IPS DF 6.9 (cell line): ENCODE measurements around the gene DPH1.

Experiments used
- DNase-seq: peaks from one replicate; pipeline ENCODE4 v3.0.0-alpha.2; 2013; ENCODE audit warnings: low read depth, low spot score
- H3K27ac ChIP-seq: one replicate; pipeline ENCODE4 v1.5.1; 2013; ENCODE audit warnings: low read length, control low read depth
- H3K27me3 ChIP-seq: 2 replicates; pipeline ENCODE4 v1.6.1; 2013; ENCODE audit warnings: mild to moderate bottlenecking, low read length; ENCODE audit not compliant: control insufficient read depth, insufficient read depth
- H3K36me3 ChIP-seq: 2 replicates; pipeline ENCODE4 v1.6.1; 2013; ENCODE audit warnings: low read length; ENCODE audit not compliant: control insufficient read depth, insufficient read depth
- H3K4me1 ChIP-seq: 2 replicates; pipeline ENCODE4 v1.6.1; 2013; ENCODE audit warnings: low read length; ENCODE audit not compliant: control insufficient read depth, insufficient read depth
- H3K4me3 ChIP-seq: 2 replicates; pipeline ENCODE4 v1.5.1; 2013; ENCODE audit warnings: mild to moderate bottlenecking, low read length
- H3K9me3 ChIP-seq: 2 replicates; pipeline ENCODE4 v1.6.1; 2013; ENCODE audit warnings: low read length, inconsistent platforms; ENCODE audit not compliant: control insufficient read depth, insufficient read depth
- WGBS: extraction: QIAGEN DNeasy Blood & Tissue Kit; methylation state at CpG from one replicate; pipeline ENCODE4 v1.1.7; 2013; ENCODE audit warnings: mixed read lengths, missing lambda C conversion rate; ENCODE audit not compliant: insufficient read length, insufficient coverage; 5-methylcytosine and 5-hydroxymethylcytosine counted together

DPH1 gene

DNA sequence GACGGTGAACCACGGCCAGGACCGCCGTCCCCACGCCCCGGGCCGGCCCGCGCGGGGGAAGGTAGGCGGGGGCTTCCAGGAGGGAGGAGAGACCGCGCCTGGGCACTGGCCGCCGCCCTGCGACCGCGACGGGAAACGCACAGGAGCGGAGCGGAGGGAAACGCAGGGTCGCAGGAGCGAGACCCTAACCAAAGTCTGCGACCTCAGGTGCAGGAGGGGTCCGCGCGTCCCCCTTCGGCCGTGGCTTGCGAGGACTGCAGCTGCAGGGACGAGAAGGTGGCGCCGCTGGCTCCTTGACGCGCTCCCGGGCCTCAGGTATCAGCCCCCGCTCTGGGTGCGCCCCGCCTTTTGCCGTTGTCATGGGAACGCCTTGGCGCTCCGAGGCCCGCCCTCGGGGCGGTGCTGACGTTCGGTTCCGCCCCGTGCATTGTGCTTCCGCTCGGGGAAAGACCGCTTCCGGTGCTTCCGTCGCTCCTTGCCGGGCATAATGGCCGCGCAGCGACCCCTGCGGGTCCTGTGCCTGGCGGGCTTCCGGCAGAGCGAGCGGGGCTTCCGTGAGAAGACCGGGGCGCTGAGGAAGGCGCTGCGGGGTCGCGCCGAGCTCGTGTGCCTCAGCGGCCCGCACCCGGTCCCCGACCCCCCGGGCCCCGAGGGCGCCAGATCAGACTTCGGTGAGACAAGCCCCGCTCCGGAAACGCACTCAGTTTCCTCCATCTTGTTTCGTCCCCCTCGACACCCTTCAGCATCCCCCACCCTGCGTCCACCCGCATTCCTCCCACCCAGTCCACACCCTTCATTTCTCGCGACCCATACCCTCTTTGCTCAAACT is 11.8 kb downstream of the DPH1 start, which contains the start of gene OVCA2:
Gene OVCA2 (plus strand): TSS at position 462 of the 829 bp plus-strand sequence. CDS start 26 bp downstream, at position 488.
- no CpG with 5 or more reads among the region's 93 CpGs for WGBS
- Histone ChIP-seq H3K27me3 (no peaks in the 10 kb centered on the region), H3K36me3 (peaks cover 3% of the 10 kb centered on the region; the same call in 1 of the 2 replicates), H3K4me3 (peak within 1 kb of the TSS; percentile 63), H3K27ac (no peak within 1 kb of the TSS), H3K4me1 (no peaks in the 10 kb centered on the region), H3K9me3 (no peaks in the 10 kb centered on the region)
- DNase-seq: peak; percentile 84

DNA sequence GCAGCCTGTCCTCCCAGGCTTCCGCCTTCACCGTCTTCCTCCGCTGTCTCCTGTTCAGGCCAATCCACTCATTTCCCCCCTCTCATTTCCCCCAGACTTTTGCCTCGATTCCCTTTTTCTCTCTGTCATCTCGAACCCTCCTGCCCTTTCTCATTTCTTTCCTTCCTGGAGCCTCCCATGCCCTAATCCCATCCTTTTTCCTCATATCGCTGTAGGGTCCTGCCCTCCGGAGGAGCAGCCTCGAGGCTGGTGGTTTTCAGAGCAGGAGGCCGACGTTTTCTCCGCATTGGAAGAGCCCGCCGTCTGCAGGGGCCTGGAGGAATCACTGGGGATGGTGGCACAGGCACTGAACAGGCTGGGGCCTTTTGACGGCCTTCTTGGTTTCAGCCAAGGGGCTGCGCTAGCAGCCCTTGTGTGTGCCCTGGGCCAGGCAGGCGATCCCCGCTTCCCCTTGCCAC is 12.5 kb downstream of the DPH1 start:
- H3K27ac ChIP-seq: no peak overlapping the region
- peak overlapping the region; percentile 63 for H3K4me3 ChIP-seq
- no peaks in the 10 kb centered on the region for H3K9me3 ChIP-seq
- no peaks in the 10 kb centered on the region for H3K27me3 ChIP-seq
- H3K4me1 ChIP-seq: no peaks in the 10 kb centered on the region
- 0 out of 2 replicates have a peak, but pooled peaks cover 3% of the 10 kb centered on the region for H3K36me3 ChIP-seq
- no peak for DNase-seq
- no CpG with 5 or more reads among the region's 17 CpGs for WGBS

- Histone ChIP-seq H3K36me3 (0 out of 2 replicates have a peak, but pooled peaks cover 3% of the 10 kb centered on the region), H3K9me3 (no peaks in the 10 kb centered on the region), H3K27me3 (no peaks in the 10 kb centered on the region), H3K4me1 (no peaks in the 10 kb centered on the region), H3K4me3 (no peak overlapping the region), H3K27ac (no peak overlapping the region)
- no CpG with 5 or more reads among the region's 5 CpGs for WGBS
- DNase-seq: no peak
Observed at GRCh38 chr17:2042933-2043332, 13.0 kb downstream of the DPH1 start.

DNA sequence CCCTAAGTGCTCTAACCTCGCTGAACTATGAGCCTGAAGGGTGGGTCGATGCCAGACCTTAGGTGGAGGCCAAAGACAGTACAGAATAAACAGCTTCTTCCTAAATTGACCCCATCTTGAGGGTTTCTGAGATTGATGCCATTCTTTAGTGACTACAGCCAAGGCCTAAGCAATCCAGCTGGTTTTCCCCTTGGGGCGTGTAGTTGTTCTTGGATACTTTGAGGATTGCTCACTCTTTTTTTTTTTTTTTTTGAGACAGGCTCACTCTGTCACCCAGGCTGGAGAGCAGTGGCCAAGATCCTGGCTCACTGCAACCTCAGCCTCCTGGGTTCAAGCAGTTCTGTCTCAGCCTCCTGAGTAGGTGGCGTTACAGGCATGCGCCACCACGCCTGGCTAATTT is 13.8 kb downstream of the DPH1 start:
- Histone ChIP-seq H3K9me3 (no peaks in the 10 kb centered on the region), H3K36me3 (0 out of 2 replicates have a peak, but pooled peaks cover 3% of the 10 kb centered on the region), H3K27me3 (peaks cover 6% of the 10 kb centered on the region), H3K4me1 (no peaks in the 10 kb centered on the region), H3K4me3 (no peak overlapping the region), H3K27ac (no peak overlapping the region)
- no peak for DNase-seq
- WGBS: no CpG with 5 or more reads among the region's 6 CpGs

DNA sequence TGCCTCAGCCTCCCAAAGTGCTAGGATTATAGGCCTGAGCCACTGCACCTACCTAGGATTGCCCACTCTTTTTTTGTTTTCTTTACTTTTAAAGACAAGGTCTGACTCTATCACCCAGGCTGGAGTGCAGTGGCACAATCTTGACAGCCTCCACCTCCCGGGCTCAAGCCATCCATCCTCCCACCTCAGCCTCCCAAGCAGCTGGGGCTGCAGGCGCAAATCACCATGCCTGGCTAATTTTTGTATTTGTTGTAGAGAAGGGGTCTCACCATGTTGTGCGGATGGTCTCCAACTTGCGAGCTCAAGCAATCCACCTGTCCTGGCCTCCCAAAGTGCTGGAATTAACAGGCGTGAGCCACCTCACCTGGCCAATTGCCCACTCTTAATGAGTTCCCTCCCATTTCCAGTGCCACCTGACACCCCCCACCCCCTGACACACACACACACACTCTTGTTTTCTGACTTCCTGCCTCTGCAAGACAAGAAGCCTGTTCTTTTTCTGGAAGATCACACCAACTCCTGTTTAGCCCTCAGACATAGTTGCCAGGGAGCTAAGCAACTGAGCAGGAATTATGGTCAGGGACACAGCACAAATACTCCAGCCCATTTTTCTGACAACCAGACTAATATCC is 14.4 kb downstream of the DPH1 start:
- WGBS: no CpG with 5 or more reads among the region's 5 CpGs
- Histone ChIP-seq H3K27me3 (peaks cover 12% of the 10 kb centered on the region), H3K4me1 (no peaks in the 10 kb centered on the region), H3K36me3 (0 out of 2 replicates have a peak, but pooled peaks cover 3% of the 10 kb centered on the region), H3K9me3 (no peaks in the 10 kb centered on the region), H3K4me3 (no peak overlapping the region), H3K27ac (no peak overlapping the region)
- DNase-seq: no peak

DNA sequence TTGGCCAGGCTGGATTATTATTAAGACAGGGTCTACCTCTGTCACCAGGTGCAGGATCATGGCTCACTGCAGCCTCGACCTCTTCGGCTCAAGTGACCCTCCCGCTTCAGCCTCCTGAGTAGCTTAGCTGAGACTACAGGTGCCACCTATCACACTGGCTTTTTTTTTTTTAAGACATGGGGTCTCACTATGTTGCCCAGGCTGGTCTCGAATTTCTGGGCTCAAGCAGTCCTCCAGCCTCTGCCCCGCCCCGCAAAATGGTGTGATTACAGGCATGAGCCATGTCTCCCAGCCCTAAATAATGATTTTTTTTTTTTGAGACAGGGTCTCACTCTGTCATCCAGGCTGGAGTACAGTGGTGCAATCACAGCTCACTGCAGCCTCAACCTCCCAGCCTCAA is 17.6 kb downstream of the DPH1 start:
- no peak overlapping the region for H3K27ac ChIP-seq
- WGBS: no CpG with 5 or more reads among the region's 6 CpGs
- H3K4me3 ChIP-seq: no peak overlapping the region
- H3K4me1 ChIP-seq: peaks cover 3% of the 10 kb centered on the region
- no peaks in the 10 kb centered on the region for H3K9me3 ChIP-seq
- H3K27me3 ChIP-seq: peaks cover 29% of the 10 kb centered on the region
- DNase-seq: no peak
- 0 out of 2 replicates have a peak, but pooled peaks cover 3% of the 10 kb centered on the region for H3K36me3 ChIP-seq

DNA sequence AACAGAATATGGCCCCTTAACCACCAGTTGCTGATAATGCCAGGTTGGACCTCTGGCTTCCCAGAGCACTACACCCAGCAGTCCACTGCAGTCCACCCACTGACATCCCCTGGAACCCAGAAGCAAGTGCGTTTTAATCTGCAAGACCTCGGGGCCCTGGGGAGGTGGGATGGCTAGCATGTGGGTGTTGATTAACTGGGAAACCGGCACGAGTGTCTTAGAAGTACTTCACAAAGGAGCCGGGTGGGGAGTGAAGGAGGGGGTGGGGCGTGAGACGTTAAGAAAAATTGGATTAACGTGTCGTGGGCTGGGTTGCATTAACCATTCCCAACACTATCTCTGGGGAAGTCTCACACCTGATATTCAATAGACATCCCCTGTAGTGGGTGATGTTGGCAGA is 18.9 kb downstream of the DPH1 start:
- H3K4me3 ChIP-seq: no peak overlapping the region
- WGBS: no CpG with 5 or more reads among the region's 9 CpGs
- no peak for DNase-seq
- H3K36me3 ChIP-seq: no peaks in the 10 kb centered on the region; the same call in 1 of the 2 replicates
- H3K27ac ChIP-seq: no peak overlapping the region
- peaks cover 35% of the 10 kb centered on the region for H3K27me3 ChIP-seq
- no peaks in the 10 kb centered on the region for H3K9me3 ChIP-seq
- peaks cover 3% of the 10 kb centered on the region for H3K4me1 ChIP-seq

DNA sequence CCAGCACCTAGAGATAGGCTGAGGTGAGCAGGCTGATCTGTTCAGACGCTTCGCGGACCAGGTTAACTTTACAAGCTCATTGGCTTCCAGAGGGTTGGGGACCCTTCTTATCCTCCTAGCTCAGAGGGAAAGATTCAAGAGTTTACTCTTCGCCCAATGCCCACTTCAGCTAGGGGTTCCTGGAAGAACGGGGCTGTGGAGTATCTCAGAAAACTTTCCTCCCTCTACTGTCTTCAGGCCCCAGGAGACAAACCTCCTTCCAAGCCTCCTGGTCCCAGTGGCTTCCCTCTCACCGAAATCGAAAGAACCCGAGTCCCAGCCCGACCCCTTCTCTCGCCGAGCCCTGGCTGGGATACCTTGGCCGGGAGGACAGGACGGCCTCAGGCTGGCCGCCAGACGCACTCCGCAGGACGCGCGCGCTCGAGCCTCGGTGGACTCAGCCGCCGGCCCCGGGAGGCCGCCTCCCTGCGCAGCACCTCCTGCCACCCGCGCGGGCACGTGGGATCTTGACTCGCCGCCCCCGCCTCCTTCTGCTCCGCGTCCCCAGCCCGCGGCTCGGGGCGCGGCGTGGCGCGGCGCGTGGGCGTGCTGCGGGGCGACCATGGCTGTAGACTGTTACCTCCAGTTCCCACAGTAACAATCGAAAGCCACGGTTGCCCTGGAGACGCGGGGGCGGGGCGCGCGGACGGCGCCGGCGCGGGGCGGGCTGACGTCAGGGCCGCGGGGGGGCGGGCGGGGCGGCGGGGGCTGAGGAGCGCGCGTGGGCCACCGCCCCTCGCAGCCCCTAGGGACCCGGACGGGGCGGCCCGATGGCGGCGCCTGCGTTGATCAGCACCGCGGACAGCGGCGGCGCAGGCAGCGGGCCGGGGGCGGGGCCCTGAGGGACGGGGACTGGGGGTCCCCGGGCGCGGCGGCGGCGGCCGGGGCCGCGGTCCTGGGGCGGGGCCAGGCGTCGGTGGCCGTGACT is 19.7 kb downstream of the DPH1 start:
- Histone ChIP-seq H3K4me1 (peaks cover 4% of the 10 kb centered on the region), H3K4me3 (peak overlapping the region; percentile 47), H3K27ac (no peak overlapping the region), H3K27me3 (peaks cover 43% of the 10 kb centered on the region), H3K36me3 (no peaks in the 10 kb centered on the region; the same call in 1 of the 2 replicates), H3K9me3 (no peaks in the 10 kb centered on the region)
- WGBS: no CpG with 5 or more reads among the region's 104 CpGs
- no peak for DNase-seq

- WGBS: no CpG with 5 or more reads among the region's 88 CpGs
- H3K9me3 ChIP-seq: no peaks in the 10 kb centered on the region
- H3K27me3 ChIP-seq: peaks cover 48% of the 10 kb centered on the region
- H3K4me3 ChIP-seq: peak overlapping the region; percentile 44
- H3K36me3 ChIP-seq: no peaks in the 10 kb centered on the region; the same call in 1 of the 2 replicates
- peaks cover 4% of the 10 kb centered on the region for H3K4me1 ChIP-seq
- DNase-seq: no peak
- no peak overlapping the region for H3K27ac ChIP-seq
Observed at GRCh38 chr17:2050300-2051060, 20.5 kb downstream of the DPH1 start.
